GM18526 (cell line): ENCODE results near the gene OTULIN.

Experiments used
- POLR2A ChIP-seq: IDR thresholded peaks from 3 replicates; pipeline ENCODE4 v1.6.1; 2011; ENCODE audit not compliant: insufficient read length; ENCODE audit errors: extremely low read depth

OTULIN gene

GRCh38 chr5:14676320-14676719 lies 11.8 kb downstream of the OTULIN start:
- no peak for TF ChIP-seq POLR2A

GRCh38 chr5:14678773-14679334 lies 14.3 kb downstream of the OTULIN start:
- TF ChIP-seq POLR2A: no peak

- TF ChIP-seq POLR2A: no peak
Observed at GRCh38 chr5:14679595-14679994, 15.1 kb downstream of the OTULIN start.

GRCh38 chr5:14681236-14681752 lies 16.8 kb downstream of the OTULIN start:
- TF ChIP-seq POLR2A: no peak

GRCh38 chr5:14683906-14684455 lies 19.5 kb downstream of the OTULIN start:
- no peak for TF ChIP-seq POLR2A

- no peak for TF ChIP-seq POLR2A
Observed at GRCh38 chr5:14684757-14685156, 20.2 kb downstream of the OTULIN start.

GRCh38 chr5:14685757-14686156 lies 21.2 kb downstream of the OTULIN start:
- no peak for TF ChIP-seq POLR2A

GRCh38 chr5:14686517-14686916 lies 22.0 kb downstream of the OTULIN start:
- no peak for TF ChIP-seq POLR2A

- no peak for TF ChIP-seq POLR2A
Observed at GRCh38 chr5:14687023-14687665, 22.6 kb downstream of the OTULIN start.

- no peak for TF ChIP-seq POLR2A
Observed at GRCh38 chr5:14693070-14693469, 28.6 kb downstream of the OTULIN start.

GRCh38 chr5:14695152-14695551 lies 30.6 kb downstream of the OTULIN start:
- no peak for TF ChIP-seq POLR2A

- no peak for TF ChIP-seq POLR2A
Observed at GRCh38 chr5:14696057-14696456, 31.5 kb downstream of the OTULIN start.

- TF ChIP-seq POLR2A: no peak
Observed at GRCh38 chr5:14696851-14697250, 32.3 kb downstream of the OTULIN start.

GRCh38 chr5:14698495-14698894 lies 34.0 kb downstream of the OTULIN start:
- no peak for TF ChIP-seq POLR2A

- no peak for TF ChIP-seq POLR2A
Observed at GRCh38 chr5:14699159-14699558, 34.6 kb downstream of the OTULIN start.

- no peak for TF ChIP-seq POLR2A
Observed at GRCh38 chr5:14699807-14700400, 35.4 kb downstream of the OTULIN start.

- TF ChIP-seq POLR2A: no peak
Observed at GRCh38 chr5:14700478-14701436, 36.2 kb downstream of the OTULIN start.
